ENCODE results near the gene LPAR1. TPM values are rescaled to one million over a fixed set of nuclear protein-coding genes. Genes with fewer than 3 reads are reported as not detected.

The LPAR1 gene
- total and polyA plus RNA-seq, 2 of the 8 experiments (the other 6 are each of a cell fraction or from before 2014, with no cell fraction given) = 3.4 to 5.1 TPM

- no peak overlapping the region for H2BK12ac ChIP-seq (ENCODE audit: low read depth, low read length)
- H2AFZ ChIP-seq (ENCODE audit: low read length) = no peak overlapping the region
- CTCF ChIA-PET (ENCODE audit: partially characterized antibody) = interaction anchor here (0.6 kb wide), 1 partner anchor 1781 kb away, joined by 3 read pairs; no protein-coding TSS in a partner anchor
- FAIRE-seq = no peak
- H3K9ac ChIP-seq (replicated peaks in 1 of 4; ENCODE audit: extremely low read depth in 1 of 4, low read depth in 3 of 4, low read length in 3 of 4) = no peak overlapping the region
- H4K8ac ChIP-seq (ENCODE audit: extremely low read depth, insufficient read depth, low read length) = no peak overlapping the region
- H4K91ac ChIP-seq (replicated peaks; ENCODE audit: insufficient read length, low read length) = no peak overlapping the region
- H3K79me2 ChIP-seq (ENCODE audit: control insufficient read depth in 1 of 2, insufficient read depth in 2 of 2, low read length in 2 of 2) = no peaks in the 10 kb centered on the region
- no peak overlapping the region for H3K14ac ChIP-seq (ENCODE audit: insufficient read length)
- H2BK120ac ChIP-seq (replicated peaks; ENCODE audit: low read depth, low read length) = no peak overlapping the region
- H3K4me3 ChIP-seq (ENCODE audit: extremely low read depth in 1 of 4, insufficient read depth in 2 of 4, low read depth in 3 of 4, low read length in 4 of 4) = no peak overlapping the region
- no peak overlapping the region for H3K4ac ChIP-seq (replicated peaks; ENCODE audit: insufficient read length, low read depth, low read length)
- 84% methylated on average over 3 of the region's 3 CpGs; no CpG with 5 or more reads in 1 of the 2 experiments for WGBS, 2 experiments (ENCODE audit: extremely low coverage in 1 of 2, insufficient coverage in 1 of 2, insufficient read length in 1 of 2, insufficient replicate concordance in 2 of 2, low coverage in 1 of 2, low lambda C conversion rate in 2 of 2, missing lambda C conversion rate in 1 of 2)
- H4K5ac ChIP-seq (ENCODE audit: insufficient read length, low read depth, low read length) = no peak overlapping the region
- H3K9me3 ChIP-seq (ENCODE audit: insufficient read depth in 2 of 2, low read depth in 1 of 2, low read length in 1 of 2) = peaks cover 0 to 8% of the 10 kb centered on the region in 2 experiments; a peak in 1 of 4 replicates
- TF ChIP-seq TCF12 (IDR thresholded peaks at IDR 0.05; ENCODE audit: low read depth, low read length) = no peak
- TF ChIP-seq E2F6 (IDR thresholded peaks at IDR 0.05) = peak; percentile 18; the same call in 1 of the 2 replicates
- POLR2A ChIA-PET (ENCODE audit: partially characterized antibody) = no interaction called here
- peaks cover 0 to 5% (median 0%) of the 10 kb centered on the region in 4 experiments; a peak in 1 of 7 replicates for H3K4me1 ChIP-seq (replicated peaks in 1 of 4; ENCODE audit: control insufficient read depth in 3 of 4, insufficient read depth in 4 of 4, low read length in 3 of 4)
- H2BK20ac ChIP-seq (ENCODE audit: low read length) = no peak overlapping the region
- no peak overlapping the region for H3K4me2 ChIP-seq (ENCODE audit: insufficient read depth in 1 of 2, low read depth in 2 of 2, low read length in 2 of 2)
- H2BK5ac ChIP-seq (ENCODE audit: low read depth, low read length) = no peak overlapping the region
- no peaks in the 10 kb centered on the region for H3K36me3 ChIP-seq (ENCODE audit: control insufficient read depth in 2 of 4, insufficient read depth in 4 of 4, low read length in 3 of 4)
- no peak for DNase-seq (ENCODE audit: low read depth in 1 of 2, low spot score in 2 of 2)
- H3K27ac ChIP-seq (ENCODE audit: low read depth, low read length) = no peak overlapping the region
- no peaks in the 10 kb centered on the region for H3K27me3 ChIP-seq (replicated peaks in 1 of 4; ENCODE audit: control insufficient read depth in 3 of 4, extremely low read depth in 1 of 4, insufficient read depth in 3 of 4, low read length in 3 of 4)
- no peak overlapping the region for H3K18ac ChIP-seq (ENCODE audit: extremely low read depth, low read length)
- no peaks in the 10 kb centered on the region for H3K23me2 ChIP-seq (ENCODE audit: low read depth, low read length)
- no peak overlapping the region for H3K23ac ChIP-seq (ENCODE audit: insufficient read length)
- H2AK5ac ChIP-seq (ENCODE audit: low read depth, low read length) = no peak overlapping the region
- H3K56ac ChIP-seq (replicated peaks; ENCODE audit: insufficient read length, low read depth, low read length) = no peak overlapping the region
- H3K79me1 ChIP-seq (ENCODE audit: low read depth, low read length) = no peaks in the 10 kb centered on the region
- H2BK15ac ChIP-seq (ENCODE audit: low read length) = no peak overlapping the region
- H4K20me1 ChIP-seq (replicated peaks in 1 of 2; ENCODE audit: control insufficient read depth in 1 of 2, insufficient read depth in 2 of 2, low read length in 2 of 2) = no peaks in the 10 kb centered on the region
Observed at GRCh38 chr9:110828264-110828663, 210.0 kb downstream of the LPAR1 start.
